Neural progenitor cell (in vitro differentiated cells): Measurements from ENCODE around the gene SDCCAG8. TPM values are rescaled to one million over a fixed set of nuclear protein-coding genes. Genes with fewer than 3 reads are reported as not detected.

Source experiments
- DNase-seq: peaks from one replicate; pipeline ENCODE4 v3.0.0-alpha.2; 2016; ENCODE audit warnings: low spot score
- H2AFZ ChIP-seq: fragments of 200-600 bp; sonication (generic); replicated peaks from 2 replicates; pipeline ENCODE4 v1.6.1; 2016; ENCODE audit warnings: antibody characterized with exemption
- H3F3A ChIP-seq: fragments of 200-600 bp; sonication (generic); 2 replicates; pipeline ENCODE4 v1.6.1; 2016; ENCODE audit warnings: antibody characterized with exemption, low read depth
- H3K27ac ChIP-seq: fragments of 200-600 bp; sonication (generic); 2 replicates; pipeline ENCODE4 v1.5.1; 2016; ENCODE audit warnings: mild to moderate bottlenecking
- H3K27me3 ChIP-seq: fragments of 200-600 bp; sonication (generic); 2 replicates; pipeline ENCODE4 v1.6.1; 2016; ENCODE audit warnings: mild to moderate bottlenecking, moderate library complexity
- H3K36me3 ChIP-seq: fragments of 200-600 bp; sonication (generic); 2 replicates; pipeline ENCODE4 v1.5.1; 2016
- H3K4me1 ChIP-seq: fragments of 200-600 bp; sonication (generic); 2 replicates; pipeline ENCODE4 v1.6.1; 2016; ENCODE audit warnings: mixed run types
- H3K4me2 ChIP-seq: fragments of 200-600 bp; sonication (generic); 2 replicates; pipeline ENCODE4 v1.6.1; 2016
- H3K4me3 ChIP-seq: fragments of 200-600 bp; sonication (generic); 2 replicates; pipeline ENCODE4 v1.5.1; 2016
- H3K79me2 ChIP-seq: fragments of 200-600 bp; sonication (generic); 2 replicates; pipeline ENCODE4 v1.6.1; 2016; ENCODE audit warnings: low read depth
- H3K9ac ChIP-seq: fragments of 200-600 bp; sonication (generic); 2 replicates; pipeline ENCODE4 v1.6.1; 2016
- H3K9me3 ChIP-seq: fragments of 200-600 bp; sonication (generic); 2 replicates; pipeline ENCODE4 v1.5.1; 2016; ENCODE audit warnings: low read depth
- H4K20me1 ChIP-seq: fragments of 200-600 bp; sonication (generic); 2 replicates; pipeline ENCODE4 v1.6.1; 2016; ENCODE audit warnings: low read depth
- H3K27ac Mint-ChIP-seq: 3 replicates; pipeline ENCODE4 v1.8.0; 2021; ENCODE audit warnings: mixed read lengths
- H3K27me3 Mint-ChIP-seq: 2 replicates; pipeline ENCODE4 v1.8.0; 2022; ENCODE audit warnings: low read depth, mild to moderate bottlenecking, inconsistent platforms, moderate library complexity, mixed read lengths; ENCODE audit not compliant: insufficient read depth
- H3K36me3 Mint-ChIP-seq: 3 replicates; pipeline ENCODE4 v1.8.0; 2021; ENCODE audit warnings: mixed read lengths
- H3K4me1 Mint-ChIP-seq: 3 replicates; pipeline ENCODE4 v1.8.0; 2021; ENCODE audit warnings: mixed read lengths
- H3K4me3 Mint-ChIP-seq: 3 replicates; pipeline ENCODE4 v1.8.0; 2021; ENCODE audit warnings: mild to moderate bottlenecking, moderate library complexity, mixed read lengths
- H3K9me3 Mint-ChIP-seq: 3 replicates; pipeline ENCODE4 v1.8.0; 2020; ENCODE audit warnings: mixed read lengths
- CTCF ChIP-seq: fragments of 200-600 bp; sonication (generic); IDR thresholded peaks from 2 replicates; pipeline ENCODE4 v1.5.1; 2017; ENCODE audit warnings: antibody characterized with exemption, mild to moderate bottlenecking
- EZH2 ChIP-seq: fragments of 200-600 bp; sonication (generic); IDR thresholded peaks from 2 replicates; pipeline ENCODE4 v1.6.1; 2017; ENCODE audit warnings: antibody characterized with exemption, mild to moderate bottlenecking, moderate library complexity
- EZH2phosphoT487 ChIP-seq: fragments of 200-600 bp; sonication (generic); IDR thresholded peaks from 2 replicates; pipeline ENCODE4 v1.6.1; 2017; ENCODE audit warnings: antibody characterized with exemption
- total RNA-seq: library from RNA; depleted of rRNA; stranded (reverse); fragments of >200 nt; gene quantifications from 2 replicates; pipeline ENCODE4 v1.2.3, GENCODE V29; 2015; ENCODE audit warnings: low replicate concordance

Gene SDCCAG8
- total RNA-seq, 1 donor from 2014 or later = 30.3 TPM

GRCh38 chr1:243452092-243452491, 196.3 kb downstream of the SDCCAG8 start:
- H3K27ac Mint-ChIP-seq = peak overlapping the region; percentile 63
- Histone ChIP-seq H3K79me2 (no peaks in the 10 kb centered on the region), H2AFZ (no peak overlapping the region), H3K4me2 (no peak overlapping the region), H3K4me1 (peaks cover 5% of the 10 kb centered on the region), H3K4me3 (no peak overlapping the region), H3K9me3 (no peaks in the 10 kb centered on the region), H3F3A (no peaks in the 10 kb centered on the region), H3K9ac (no peak overlapping the region), H3K36me3 (no peaks in the 10 kb centered on the region), H4K20me1 (no peaks in the 10 kb centered on the region), H3K27me3 (no peaks in the 10 kb centered on the region), H3K27ac (no peak overlapping the region)
- TF ChIP-seq EZH2phosphoT487 (no peak), CTCF (no peak)
- H3K27me3 Mint-ChIP-seq = no peaks in the 10 kb centered on the region
- DNase-seq = no peak
- H3K4me3 Mint-ChIP-seq = no peak overlapping the region
- peaks cover 11% of the 10 kb centered on the region for H3K4me1 Mint-ChIP-seq
- no peaks in the 10 kb centered on the region for H3K36me3 Mint-ChIP-seq
- no peaks in the 10 kb centered on the region for H3K9me3 Mint-ChIP-seq

- Histone ChIP-seq H3K36me3 (no peaks in the 10 kb centered on the region), H3K9me3 (no peaks in the 10 kb centered on the region), H3K4me2 (no peak overlapping the region), H3K27me3 (no peaks in the 10 kb centered on the region), H4K20me1 (no peaks in the 10 kb centered on the region), H3F3A (no peaks in the 10 kb centered on the region), H3K4me3 (no peak overlapping the region), H3K79me2 (no peaks in the 10 kb centered on the region), H3K9ac (no peak overlapping the region), H3K4me1 (peaks cover 5% of the 10 kb centered on the region), H3K27ac (no peak overlapping the region), H2AFZ (no peak overlapping the region)
- H3K4me1 Mint-ChIP-seq = peaks cover 12% of the 10 kb centered on the region
- no peaks in the 10 kb centered on the region for H3K27me3 Mint-ChIP-seq
- no peaks in the 10 kb centered on the region for H3K9me3 Mint-ChIP-seq
- no peak overlapping the region for H3K4me3 Mint-ChIP-seq
- H3K36me3 Mint-ChIP-seq = no peaks in the 10 kb centered on the region
- TF ChIP-seq CTCF (no peak), EZH2 (no peak), EZH2phosphoT487 (no peak)
- no peak overlapping the region for H3K27ac Mint-ChIP-seq
- DNase-seq = no peak
Observed at GRCh38 chr1:243454328-243454997, 198.6 kb downstream of the SDCCAG8 start.

GRCh38 chr1:243455760-243456651, 200.2 kb downstream of the SDCCAG8 start:
- no peaks in the 10 kb centered on the region for H3K9me3 ChIP-seq
- no peak for TF ChIP-seq EZH2phosphoT487
- TF ChIP-seq EZH2 = no peak
- no peak for TF ChIP-seq CTCF
- H4K20me1 ChIP-seq = no peaks in the 10 kb centered on the region
- H3K9ac ChIP-seq = no peak overlapping the region
- Mint-ChIP-seq H3K9me3 (no peaks in the 10 kb centered on the region), H3K27ac (no peak overlapping the region), H3K27me3 (no peaks in the 10 kb centered on the region), H3K4me1 (peaks cover 12% of the 10 kb centered on the region), H3K36me3 (no peaks in the 10 kb centered on the region), H3K4me3 (no peak overlapping the region)
- H3K4me3 ChIP-seq = no peak overlapping the region
- DNase-seq = no peak
- H3F3A ChIP-seq = no peaks in the 10 kb centered on the region
- no peaks in the 10 kb centered on the region for H3K27me3 ChIP-seq
- H3K4me1 ChIP-seq = peaks cover 5% of the 10 kb centered on the region
- no peaks in the 10 kb centered on the region for H3K36me3 ChIP-seq
- H3K4me2 ChIP-seq = no peak overlapping the region
- no peaks in the 10 kb centered on the region for H3K79me2 ChIP-seq
- H3K27ac ChIP-seq = no peak overlapping the region
- H2AFZ ChIP-seq = no peak overlapping the region
